Measurements from ENCODE around the gene PRXL2B. TPM values are rescaled to one million over a fixed set of nuclear protein-coding genes. Genes with fewer than 3 reads are reported as not detected.

PRXL2B gene
- total RNA-seq, 1 donor from 2014 or later = 26.3 TPM

DNA sequence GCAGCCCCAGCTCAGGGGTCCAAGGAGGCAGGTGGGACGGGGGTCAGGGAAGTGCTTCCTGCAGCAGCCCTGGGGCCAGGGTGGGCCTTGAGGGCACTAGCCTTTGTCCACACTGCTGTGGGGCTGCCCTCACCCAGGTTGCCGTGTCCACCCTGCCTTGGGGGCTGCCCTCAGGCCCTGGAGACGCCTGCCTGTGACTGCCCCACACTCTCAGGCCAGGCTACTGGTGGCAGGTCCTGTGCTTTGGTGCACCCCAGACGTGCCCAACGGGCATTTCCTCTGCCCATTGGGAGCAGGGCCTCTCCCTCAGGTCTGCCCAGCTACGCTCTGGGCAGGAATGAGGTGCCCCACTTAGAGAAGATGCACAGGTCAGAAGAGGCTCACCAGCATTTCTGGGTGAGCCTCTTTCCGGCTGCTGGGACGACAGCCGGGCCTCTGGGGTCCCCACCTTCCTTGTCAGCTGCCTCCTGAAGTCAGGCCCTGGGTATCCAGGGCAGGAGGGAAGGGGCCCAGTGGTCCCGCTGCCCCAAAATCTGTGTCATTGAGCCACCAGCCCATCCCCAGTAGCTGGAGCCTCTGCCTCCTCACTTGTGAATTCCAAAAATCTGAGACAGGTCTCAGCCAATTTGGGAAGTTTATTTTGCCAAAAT is 48.9 kb downstream of the PRXL2B start:
- no peaks in the 10 kb centered on the region for H3K36me3 ChIP-seq
- intact Hi-C loops (cut with DNase I) = no loop called here
- H3K4me3 ChIP-seq = no peak overlapping the region
- H3K27me3 ChIP-seq (ENCODE audit: low read depth) = peaks cover 37% of the 10 kb centered on the region
- DNase-seq = no peak
- no peak for ATAC-seq
- no peaks in the 10 kb centered on the region for H3K9me3 ChIP-seq
- TF ChIP-seq, protein P1, sequence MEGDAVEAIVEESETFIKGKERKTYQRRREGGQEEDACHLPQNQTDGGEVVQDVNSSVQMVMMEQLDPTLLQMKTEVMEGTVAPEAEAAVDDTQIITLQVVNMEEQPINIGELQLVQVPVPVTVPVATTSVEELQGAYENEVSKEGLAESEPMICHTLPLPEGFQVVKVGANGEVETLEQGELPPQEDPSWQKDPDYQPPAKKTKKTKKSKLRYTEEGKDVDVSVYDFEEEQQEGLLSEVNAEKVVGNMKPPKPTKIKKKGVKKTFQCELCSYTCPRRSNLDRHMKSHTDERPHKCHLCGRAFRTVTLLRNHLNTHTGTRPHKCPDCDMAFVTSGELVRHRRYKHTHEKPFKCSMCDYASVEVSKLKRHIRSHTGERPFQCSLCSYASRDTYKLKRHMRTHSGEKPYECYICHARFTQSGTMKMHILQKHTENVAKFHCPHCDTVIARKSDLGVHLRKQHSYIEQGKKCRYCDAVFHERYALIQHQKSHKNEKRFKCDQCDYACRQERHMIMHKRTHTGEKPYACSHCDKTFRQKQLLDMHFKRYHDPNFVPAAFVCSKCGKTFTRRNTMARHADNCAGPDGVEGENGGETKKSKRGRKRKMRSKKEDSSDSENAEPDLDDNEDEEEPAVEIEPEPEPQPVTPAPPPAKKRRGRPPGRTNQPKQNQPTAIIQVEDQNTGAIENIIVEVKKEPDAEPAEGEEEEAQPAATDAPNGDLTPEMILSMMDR (IDR thresholded peaks at IDR 0.05) = no peak
- H3K27ac ChIP-seq = no peak overlapping the region
- H3K4me1 ChIP-seq = no peaks in the 10 kb centered on the region

DNA sequence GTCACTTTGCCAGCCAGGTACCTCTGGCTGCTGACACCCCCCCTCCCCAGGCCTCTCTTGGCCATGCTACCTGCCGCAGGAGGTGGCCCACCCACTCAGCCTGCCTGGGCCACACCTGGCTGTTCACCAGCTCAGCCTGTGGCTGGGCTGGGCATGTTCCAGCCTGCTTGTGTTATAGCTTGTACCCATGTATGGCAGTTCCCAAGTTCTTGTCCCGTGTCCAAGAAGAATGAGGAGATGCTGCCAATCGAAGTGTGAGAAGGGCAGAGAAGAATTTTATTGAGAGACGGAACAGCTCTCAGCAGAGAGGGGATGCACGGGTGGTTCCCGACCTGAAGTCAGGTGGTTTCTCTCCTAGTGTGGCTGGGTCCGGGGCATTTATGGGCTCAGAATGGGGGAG is 50.2 kb downstream of the PRXL2B start:
- Histone ChIP-seq H3K27me3 (ENCODE audit: low read depth) (peaks cover 30% of the 10 kb centered on the region), H3K27ac (no peak overlapping the region), H3K4me1 (peaks cover 5% of the 10 kb centered on the region), H3K9me3 (no peaks in the 10 kb centered on the region), H3K36me3 (no peaks in the 10 kb centered on the region), H3K4me3 (no peak overlapping the region)
- TF ChIP-seq, protein P1 (IDR thresholded peaks at IDR 0.05) = no peak
- intact Hi-C loops (cut with DNase I) = no loop called here
- ATAC-seq (no peak), DNase-seq (no peak)

GRCh38 chr1:2637442-2638145 is 51.0 kb downstream of the PRXL2B start:
- Histone ChIP-seq H3K27me3 (ENCODE audit: low read depth) (peaks cover 21% of the 10 kb centered on the region), H3K9me3 (no peaks in the 10 kb centered on the region), H3K27ac (no peak overlapping the region), H3K4me1 (peaks cover 11% of the 10 kb centered on the region), H3K36me3 (no peaks in the 10 kb centered on the region), H3K4me3 (no peak overlapping the region)
- DNase-seq (no peak), ATAC-seq (no peak)
- TF ChIP-seq, protein P1 (IDR thresholded peaks at IDR 0.05) = no peak
- intact Hi-C loops (cut with DNase I) = no loop called here

GRCh38 chr1:2638466-2639115 is 52.0 kb downstream of the PRXL2B start:
- no peak for ATAC-seq
- H3K27ac ChIP-seq = no peak overlapping the region
- no peaks in the 10 kb centered on the region for H3K9me3 ChIP-seq
- peaks cover 11% of the 10 kb centered on the region for H3K27me3 ChIP-seq (ENCODE audit: low read depth)
- H3K4me1 ChIP-seq = peaks cover 16% of the 10 kb centered on the region
- no peak overlapping the region for H3K4me3 ChIP-seq
- intact Hi-C loops (cut with DNase I) = no loop called here
- TF ChIP-seq, protein P1 (IDR thresholded peaks at IDR 0.05) = no peak
- DNase-seq = no peak
- H3K36me3 ChIP-seq = no peaks in the 10 kb centered on the region

DNA sequence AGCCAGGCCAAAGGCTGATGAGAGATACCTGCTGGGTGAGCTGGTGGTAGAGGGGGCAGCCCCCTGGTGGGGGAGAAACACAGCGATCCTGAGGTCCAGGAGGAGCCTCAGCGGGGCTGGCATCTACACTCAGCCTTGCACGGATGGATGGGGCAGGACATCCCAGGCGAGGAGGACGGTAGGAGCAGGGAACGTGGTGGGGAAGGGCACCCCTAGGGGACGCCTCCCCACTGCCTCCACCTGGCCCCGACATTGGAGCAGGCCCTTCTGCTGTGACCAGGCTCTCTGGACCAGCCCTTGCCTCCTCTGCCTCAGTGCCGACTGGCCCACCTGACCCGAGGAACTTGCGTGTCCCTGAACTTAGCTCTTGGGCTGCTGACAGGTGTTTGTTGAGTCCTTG is 52.6 kb downstream of the PRXL2B start:
- intact Hi-C loops (cut with DNase I) = no loop called here
- TF ChIP-seq, protein P1 (IDR thresholded peaks at IDR 0.05) = no peak
- H3K4me3 ChIP-seq = no peak overlapping the region
- H3K4me1 ChIP-seq = peaks cover 16% of the 10 kb centered on the region
- DNase-seq (no peak), ATAC-seq (no peak)
- H3K27ac ChIP-seq = no peak overlapping the region
- H3K9me3 ChIP-seq = no peaks in the 10 kb centered on the region
- no peaks in the 10 kb centered on the region for H3K36me3 ChIP-seq
- peaks cover 7% of the 10 kb centered on the region for H3K27me3 ChIP-seq (ENCODE audit: low read depth)

Measured in lower lobe of right lung (tissue), 2 donors.